Chondrocyte (in vitro differentiated cells): ENCODE results near the gene ERH. TPM values are rescaled to one million over a fixed set of nuclear protein-coding genes. Genes with fewer than 3 reads are reported as not detected.

Experiments used
- DNase-seq: peaks from one replicate; pipeline ENCODE4 v3.0.0; 2021; ENCODE audit warnings: mixed read lengths, low spot score
- H3K27ac Mint-ChIP-seq: one replicate; pipeline ENCODE4 v1.8.0; 2021; ENCODE audit warnings: mild to moderate bottlenecking, moderate library complexity, mixed read lengths; ENCODE audit not compliant: unreplicated experiment
- H3K27me3 Mint-ChIP-seq: 2 replicates; pipeline ENCODE4 v1.8.0; 2021; ENCODE audit warnings: low read depth, mixed read lengths
- H3K36me3 Mint-ChIP-seq: 2 replicates; pipeline ENCODE4 v1.8.0; 2021; ENCODE audit warnings: low read depth, mixed read lengths
- H3K4me1 Mint-ChIP-seq: 2 replicates; pipeline ENCODE4 v1.8.0; 2021; ENCODE audit warnings: low read depth, mild to moderate bottlenecking, mixed read lengths
- H3K4me3 Mint-ChIP-seq: one replicate; pipeline ENCODE4 v1.8.0; 2021; ENCODE audit warnings: mild to moderate bottlenecking, moderate library complexity, mixed read lengths; ENCODE audit not compliant: unreplicated experiment
- H3K9me3 Mint-ChIP-seq: 2 replicates; pipeline ENCODE4 v1.8.0; 2021; ENCODE audit warnings: low read depth, mixed read lengths
- total RNA-seq: library from RNA; stranded (reverse); gene quantifications from 3 replicates; pipeline ENCODE4 v1.2.1, GENCODE V29; 2021
- TF ChIP-seq, protein P1 (sequence below): fragments of 200-600 bp; sonication (generic); IDR thresholded peaks from 2 replicates; pipeline ENCODE4 v1.5.0; 2021; ENCODE audit warnings: antibody characterized with exemption, mild to moderate bottlenecking, moderate library complexity

The ERH gene
- total RNA-seq, 1 donor from 2014 or later, result 140 TPM

DNA sequence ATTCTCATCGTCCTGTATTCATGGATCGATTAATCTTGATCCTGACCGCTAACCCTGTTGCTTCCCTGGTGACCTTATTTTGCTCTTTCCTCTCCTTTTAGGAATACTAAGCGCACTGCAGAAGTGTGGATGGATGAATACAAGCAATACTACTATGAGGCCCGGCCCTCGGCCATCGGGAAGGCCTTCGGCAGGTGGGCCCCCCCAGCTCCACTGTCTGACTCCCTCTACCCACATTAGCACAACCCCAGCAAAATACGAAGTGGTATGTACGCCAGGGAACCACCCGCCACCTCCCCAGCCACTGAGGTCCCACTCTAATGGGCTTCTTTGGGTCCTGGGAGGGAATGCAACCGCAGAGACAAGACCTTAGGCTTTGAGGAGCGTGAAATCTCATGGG is 58.7 kb downstream of the ERH start:
- H3K4me3 Mint-ChIP-seq, result no peak overlapping the region
- no peaks in the 10 kb centered on the region for H3K27me3 Mint-ChIP-seq
- no peak overlapping the region for H3K27ac Mint-ChIP-seq
- no peaks in the 10 kb centered on the region for H3K9me3 Mint-ChIP-seq
- peaks cover 14% of the 10 kb centered on the region for H3K4me1 Mint-ChIP-seq
- no peak for DNase-seq
- H3K36me3 Mint-ChIP-seq, result peaks cover 8% of the 10 kb centered on the region
- TF ChIP-seq, protein P1, sequence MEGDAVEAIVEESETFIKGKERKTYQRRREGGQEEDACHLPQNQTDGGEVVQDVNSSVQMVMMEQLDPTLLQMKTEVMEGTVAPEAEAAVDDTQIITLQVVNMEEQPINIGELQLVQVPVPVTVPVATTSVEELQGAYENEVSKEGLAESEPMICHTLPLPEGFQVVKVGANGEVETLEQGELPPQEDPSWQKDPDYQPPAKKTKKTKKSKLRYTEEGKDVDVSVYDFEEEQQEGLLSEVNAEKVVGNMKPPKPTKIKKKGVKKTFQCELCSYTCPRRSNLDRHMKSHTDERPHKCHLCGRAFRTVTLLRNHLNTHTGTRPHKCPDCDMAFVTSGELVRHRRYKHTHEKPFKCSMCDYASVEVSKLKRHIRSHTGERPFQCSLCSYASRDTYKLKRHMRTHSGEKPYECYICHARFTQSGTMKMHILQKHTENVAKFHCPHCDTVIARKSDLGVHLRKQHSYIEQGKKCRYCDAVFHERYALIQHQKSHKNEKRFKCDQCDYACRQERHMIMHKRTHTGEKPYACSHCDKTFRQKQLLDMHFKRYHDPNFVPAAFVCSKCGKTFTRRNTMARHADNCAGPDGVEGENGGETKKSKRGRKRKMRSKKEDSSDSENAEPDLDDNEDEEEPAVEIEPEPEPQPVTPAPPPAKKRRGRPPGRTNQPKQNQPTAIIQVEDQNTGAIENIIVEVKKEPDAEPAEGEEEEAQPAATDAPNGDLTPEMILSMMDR, result no peak

DNA sequence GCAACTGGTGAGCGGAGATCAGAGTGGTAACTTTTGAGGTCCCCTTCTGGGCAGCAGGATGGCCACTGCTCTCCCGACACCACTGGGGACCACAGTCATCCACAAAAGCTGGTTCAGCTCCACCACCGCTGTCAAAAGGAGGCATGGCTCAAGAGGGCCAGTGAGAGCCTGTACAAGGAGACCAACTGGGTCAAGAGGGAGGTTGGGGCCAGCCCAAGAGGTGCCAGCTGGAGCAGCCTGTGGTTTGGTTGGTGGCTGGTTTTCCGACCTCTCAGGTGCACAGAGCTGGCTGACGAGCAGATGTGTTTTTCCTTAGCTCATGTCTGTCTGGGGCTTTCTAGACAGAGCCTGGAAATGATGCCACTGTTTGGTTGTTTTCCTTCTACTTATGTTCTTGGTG is 60.1 kb downstream of the ERH start:
- no peak overlapping the region for H3K4me3 Mint-ChIP-seq
- DNase-seq, result no peak
- H3K4me1 Mint-ChIP-seq, result peaks cover 14% of the 10 kb centered on the region
- H3K27ac Mint-ChIP-seq, result no peak overlapping the region
- TF ChIP-seq, protein P1, result no peak
- H3K27me3 Mint-ChIP-seq, result no peaks in the 10 kb centered on the region
- H3K36me3 Mint-ChIP-seq, result peaks cover 11% of the 10 kb centered on the region
- H3K9me3 Mint-ChIP-seq, result no peaks in the 10 kb centered on the region

DNA sequence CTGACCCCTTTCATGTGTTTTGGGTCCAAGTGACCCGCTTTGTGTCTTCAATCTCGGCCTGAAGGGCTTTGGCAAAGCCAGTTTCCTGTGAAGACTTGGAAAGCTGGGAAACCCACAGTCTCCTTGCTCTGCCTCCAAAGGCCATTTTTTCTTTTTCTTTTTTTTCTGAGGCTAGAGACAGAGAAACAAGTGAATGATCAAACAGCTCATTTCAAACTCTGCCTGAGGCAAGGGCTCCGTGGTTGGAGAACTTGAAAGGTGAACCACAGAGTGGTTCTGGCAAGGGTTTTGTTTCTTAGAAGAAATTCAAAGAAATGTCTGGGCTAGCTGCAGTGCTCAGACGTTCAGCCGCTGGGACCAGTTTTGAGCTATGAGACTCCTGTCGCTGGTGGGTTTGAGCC is 62.7 kb downstream of the ERH start:
- Mint-ChIP-seq H3K4me1 (peaks cover 14% of the 10 kb centered on the region), H3K4me3 (no peak overlapping the region), H3K27me3 (no peaks in the 10 kb centered on the region), H3K27ac (no peak overlapping the region), H3K9me3 (no peaks in the 10 kb centered on the region), H3K36me3 (peaks cover 15% of the 10 kb centered on the region)
- no peak for DNase-seq
- TF ChIP-seq, protein P1, result no peak

DNA sequence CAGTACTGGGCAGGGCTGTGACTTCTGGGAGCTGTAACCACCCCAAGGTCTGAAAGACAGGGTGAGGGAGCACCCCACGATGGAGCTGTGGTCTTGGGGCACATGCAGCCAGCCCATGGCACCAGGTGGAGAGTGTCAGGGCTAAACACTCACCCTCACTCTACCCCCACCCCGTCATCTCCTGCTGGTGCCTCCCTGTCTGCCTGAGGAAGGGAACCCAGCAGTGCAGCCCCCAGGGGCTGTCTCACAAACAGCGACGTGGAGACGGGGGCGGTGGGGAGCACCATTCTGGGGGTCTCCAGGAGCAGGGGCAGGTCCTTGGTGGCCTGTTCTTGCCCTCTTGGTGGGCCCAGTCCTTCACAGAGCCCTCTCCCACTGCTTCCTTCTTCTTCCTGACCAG is 63.5 kb downstream of the ERH start:
- peaks cover 18% of the 10 kb centered on the region for H3K36me3 Mint-ChIP-seq
- H3K27me3 Mint-ChIP-seq, result no peaks in the 10 kb centered on the region
- DNase-seq, result peak; percentile 69
- no peak overlapping the region for H3K4me3 Mint-ChIP-seq
- H3K9me3 Mint-ChIP-seq, result no peaks in the 10 kb centered on the region
- H3K4me1 Mint-ChIP-seq, result peaks cover 14% of the 10 kb centered on the region
- H3K27ac Mint-ChIP-seq, result no peak overlapping the region
- TF ChIP-seq, protein P1, result no peak

DNA sequence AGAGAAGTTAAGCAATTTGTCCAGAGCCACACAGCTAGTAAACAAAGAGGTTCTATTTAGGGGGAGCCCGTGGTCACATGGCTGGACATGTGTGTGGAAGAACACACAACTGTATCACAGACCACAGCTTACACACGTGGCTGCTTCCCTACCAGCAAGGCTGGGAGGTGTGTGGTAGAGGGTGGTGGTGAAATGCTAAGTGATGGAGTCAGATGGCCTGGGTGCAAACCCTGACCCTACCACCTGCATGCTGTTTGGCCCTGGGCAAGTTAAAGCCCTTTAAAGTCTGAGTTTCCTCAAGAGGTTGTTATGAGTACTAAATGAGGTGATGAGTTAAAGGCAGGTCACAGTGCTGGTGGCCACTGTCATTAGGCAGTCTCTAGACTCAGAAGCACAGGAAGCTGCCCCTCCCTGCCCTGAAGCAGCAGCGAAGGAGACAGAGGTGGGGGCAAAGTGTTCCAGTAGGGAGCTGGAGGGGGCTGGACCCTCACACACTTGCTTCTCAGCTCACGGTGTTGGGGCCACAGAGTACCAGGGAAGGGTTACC is 64.2 kb downstream of the ERH start:
- Mint-ChIP-seq H3K36me3 (peaks cover 18% of the 10 kb centered on the region), H3K9me3 (no peaks in the 10 kb centered on the region), H3K27ac (no peak overlapping the region), H3K4me1 (peaks cover 14% of the 10 kb centered on the region), H3K27me3 (no peaks in the 10 kb centered on the region), H3K4me3 (no peak overlapping the region)
- TF ChIP-seq, protein P1, result no peak
- DNase-seq, result peak; percentile 35
